OCI-LY7 (cell line): ENCODE results near the gene ADD1.

Source experiments
- EZH2phosphoT487 ChIP-seq: fragments of 200-600 bp; sonication (generic); IDR thresholded peaks from 2 replicates; pipeline ENCODE4 v1.6.1; 2018; ENCODE audit warnings: low read depth, borderline replicate concordance, mild to moderate bottlenecking, mixed run types, antibody characterized with exemption, low read length, moderate library complexity, mixed read lengths
- TF ChIP-seq, protein P1 (sequence below): fragments of 200-600 bp; sonication (generic); conservative IDR thresholded peaks from 2 replicates; pipeline ENCODE4 v1.5.1; 2014; ENCODE audit warnings: mild to moderate bottlenecking, antibody characterized with exemption, low read length, moderate library complexity, mixed read lengths

DNA sequence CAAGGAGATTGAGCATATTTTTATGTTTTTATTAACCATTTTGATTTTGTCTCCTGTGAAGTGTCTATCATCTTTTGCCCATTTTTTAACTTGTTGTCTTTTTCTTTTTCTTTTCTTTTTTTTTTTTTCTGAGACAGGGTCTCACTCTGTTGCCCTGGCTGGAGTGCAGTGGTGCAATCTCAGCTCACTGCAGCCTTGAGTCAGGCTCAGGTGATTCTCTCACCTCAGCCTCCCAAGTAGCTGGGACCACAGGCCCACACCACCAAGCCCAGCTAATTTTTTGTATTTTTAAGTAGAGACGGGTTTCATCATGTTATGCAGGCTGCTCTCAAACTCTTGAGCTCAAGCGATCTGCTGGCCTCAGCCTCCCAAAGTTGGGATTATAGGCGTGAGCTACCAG is 4.6 kb upstream of the ADD1 start:
- TF ChIP-seq, protein P1, sequence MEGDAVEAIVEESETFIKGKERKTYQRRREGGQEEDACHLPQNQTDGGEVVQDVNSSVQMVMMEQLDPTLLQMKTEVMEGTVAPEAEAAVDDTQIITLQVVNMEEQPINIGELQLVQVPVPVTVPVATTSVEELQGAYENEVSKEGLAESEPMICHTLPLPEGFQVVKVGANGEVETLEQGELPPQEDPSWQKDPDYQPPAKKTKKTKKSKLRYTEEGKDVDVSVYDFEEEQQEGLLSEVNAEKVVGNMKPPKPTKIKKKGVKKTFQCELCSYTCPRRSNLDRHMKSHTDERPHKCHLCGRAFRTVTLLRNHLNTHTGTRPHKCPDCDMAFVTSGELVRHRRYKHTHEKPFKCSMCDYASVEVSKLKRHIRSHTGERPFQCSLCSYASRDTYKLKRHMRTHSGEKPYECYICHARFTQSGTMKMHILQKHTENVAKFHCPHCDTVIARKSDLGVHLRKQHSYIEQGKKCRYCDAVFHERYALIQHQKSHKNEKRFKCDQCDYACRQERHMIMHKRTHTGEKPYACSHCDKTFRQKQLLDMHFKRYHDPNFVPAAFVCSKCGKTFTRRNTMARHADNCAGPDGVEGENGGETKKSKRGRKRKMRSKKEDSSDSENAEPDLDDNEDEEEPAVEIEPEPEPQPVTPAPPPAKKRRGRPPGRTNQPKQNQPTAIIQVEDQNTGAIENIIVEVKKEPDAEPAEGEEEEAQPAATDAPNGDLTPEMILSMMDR: no peak
- no peak for TF ChIP-seq EZH2phosphoT487
